ENCODE results near the gene ISYNA1. TPM values are rescaled to one million over a fixed set of nuclear protein-coding genes. Genes with fewer than 3 reads are reported as not detected.

Gene ISYNA1
- total and polyA plus RNA-seq, 2 of the 13 experiments (the other 11 are each of a cell fraction or from before 2014, with no cell fraction given): 29.6 to 48.5 TPM

DNA sequence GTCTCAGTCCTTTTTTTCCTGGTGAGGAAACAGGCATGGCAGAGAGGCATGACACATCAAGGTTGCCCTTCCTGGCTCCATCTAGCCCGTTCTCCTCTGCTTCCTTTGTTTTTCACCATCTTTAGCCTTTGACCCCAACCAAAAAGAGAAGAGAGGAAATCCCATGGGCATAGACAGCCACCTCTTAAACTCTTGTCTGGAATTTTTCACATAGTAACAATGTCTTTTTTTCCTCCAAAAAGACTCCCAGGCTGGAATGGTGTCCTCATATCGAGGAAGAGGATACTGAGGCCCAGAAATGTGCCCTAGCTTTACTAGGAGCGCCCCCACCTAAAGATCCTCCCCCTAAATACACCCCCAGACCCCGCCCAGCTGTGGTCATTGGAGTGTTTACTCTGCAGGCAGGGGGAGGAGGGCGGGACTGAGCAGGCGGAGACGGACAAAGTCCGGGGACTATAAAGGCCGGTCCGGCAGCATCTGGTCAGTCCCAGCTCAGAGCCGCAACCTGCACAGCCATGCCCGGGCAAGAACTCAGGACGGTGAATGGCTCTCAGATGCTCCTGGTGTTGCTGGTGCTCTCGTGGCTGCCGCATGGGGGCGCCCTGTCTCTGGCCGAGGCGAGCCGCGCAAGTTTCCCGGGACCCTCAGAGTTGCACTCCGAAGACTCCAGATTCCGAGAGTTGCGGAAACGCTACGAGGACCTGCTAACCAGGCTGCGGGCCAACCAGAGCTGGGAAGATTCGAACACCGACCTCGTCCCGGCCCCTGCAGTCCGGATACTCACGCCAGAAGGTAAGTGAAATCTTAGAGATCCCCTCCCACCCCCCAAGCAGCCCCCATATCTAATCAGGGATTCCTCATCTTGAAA is 52.0 kb downstream of the ISYNA1 start, which contains the start of gene GDF15 (continued):
- TF ChIP-seq SAFB2 (CRISPR knock-in tag; IDR thresholded peaks at IDR 0.05; ENCODE audit: borderline replicate concordance, low read depth): no peak; the same call in 1 of the 2 replicates
- peak; percentile 41 for TF ChIP-seq SNAPC2 (CRISPR knock-in tag; IDR thresholded peaks at IDR 0.05)
- 0 out of 2 replicates have a peak, but pooled peaks have one; percentile 36 for TF ChIP-seq ZFP1 (CRISPR knock-in tag; IDR thresholded peaks at IDR 0.05)
- TF ChIP-seq, protein P1, sequence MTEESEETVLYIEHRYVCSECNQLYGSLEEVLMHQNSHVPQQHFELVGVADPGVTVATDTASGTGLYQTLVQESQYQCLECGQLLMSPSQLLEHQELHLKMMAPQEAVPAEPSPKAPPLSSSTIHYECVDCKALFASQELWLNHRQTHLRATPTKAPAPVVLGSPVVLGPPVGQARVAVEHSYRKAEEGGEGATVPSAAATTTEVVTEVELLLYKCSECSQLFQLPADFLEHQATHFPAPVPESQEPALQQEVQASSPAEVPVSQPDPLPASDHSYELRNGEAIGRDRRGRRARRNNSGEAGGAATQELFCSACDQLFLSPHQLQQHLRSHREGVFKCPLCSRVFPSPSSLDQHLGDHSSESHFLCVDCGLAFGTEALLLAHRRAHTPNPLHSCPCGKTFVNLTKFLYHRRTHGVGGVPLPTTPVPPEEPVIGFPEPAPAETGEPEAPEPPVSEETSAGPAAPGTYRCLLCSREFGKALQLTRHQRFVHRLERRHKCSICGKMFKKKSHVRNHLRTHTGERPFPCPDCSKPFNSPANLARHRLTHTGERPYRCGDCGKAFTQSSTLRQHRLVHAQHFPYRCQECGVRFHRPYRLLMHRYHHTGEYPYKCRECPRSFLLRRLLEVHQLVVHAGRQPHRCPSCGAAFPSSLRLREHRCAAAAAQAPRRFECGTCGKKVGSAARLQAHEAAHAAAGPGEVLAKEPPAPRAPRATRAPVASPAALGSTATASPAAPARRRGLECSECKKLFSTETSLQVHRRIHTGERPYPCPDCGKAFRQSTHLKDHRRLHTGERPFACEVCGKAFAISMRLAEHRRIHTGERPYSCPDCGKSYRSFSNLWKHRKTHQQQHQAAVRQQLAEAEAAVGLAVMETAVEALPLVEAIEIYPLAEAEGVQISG (CRISPR knock-in tag; IDR thresholded peaks at IDR 0.05): peak; percentile 89
- peak; percentile 93 for TF ChIP-seq NCOA5 (CRISPR knock-in tag; IDR thresholded peaks at IDR 0.05)
- TF ChIP-seq ZNF772 (CRISPR knock-in tag; IDR thresholded peaks at IDR 0.05): peak; percentile 87
- no peak for TF ChIP-seq ZNF17 (CRISPR knock-in tag; IDR thresholded peaks at IDR 0.05)
- TF ChIP-seq HNF4A (CRISPR knock-in tag; IDR thresholded peaks at IDR 0.05): peak; percentile 94
- TF ChIP-seq, protein P2, sequence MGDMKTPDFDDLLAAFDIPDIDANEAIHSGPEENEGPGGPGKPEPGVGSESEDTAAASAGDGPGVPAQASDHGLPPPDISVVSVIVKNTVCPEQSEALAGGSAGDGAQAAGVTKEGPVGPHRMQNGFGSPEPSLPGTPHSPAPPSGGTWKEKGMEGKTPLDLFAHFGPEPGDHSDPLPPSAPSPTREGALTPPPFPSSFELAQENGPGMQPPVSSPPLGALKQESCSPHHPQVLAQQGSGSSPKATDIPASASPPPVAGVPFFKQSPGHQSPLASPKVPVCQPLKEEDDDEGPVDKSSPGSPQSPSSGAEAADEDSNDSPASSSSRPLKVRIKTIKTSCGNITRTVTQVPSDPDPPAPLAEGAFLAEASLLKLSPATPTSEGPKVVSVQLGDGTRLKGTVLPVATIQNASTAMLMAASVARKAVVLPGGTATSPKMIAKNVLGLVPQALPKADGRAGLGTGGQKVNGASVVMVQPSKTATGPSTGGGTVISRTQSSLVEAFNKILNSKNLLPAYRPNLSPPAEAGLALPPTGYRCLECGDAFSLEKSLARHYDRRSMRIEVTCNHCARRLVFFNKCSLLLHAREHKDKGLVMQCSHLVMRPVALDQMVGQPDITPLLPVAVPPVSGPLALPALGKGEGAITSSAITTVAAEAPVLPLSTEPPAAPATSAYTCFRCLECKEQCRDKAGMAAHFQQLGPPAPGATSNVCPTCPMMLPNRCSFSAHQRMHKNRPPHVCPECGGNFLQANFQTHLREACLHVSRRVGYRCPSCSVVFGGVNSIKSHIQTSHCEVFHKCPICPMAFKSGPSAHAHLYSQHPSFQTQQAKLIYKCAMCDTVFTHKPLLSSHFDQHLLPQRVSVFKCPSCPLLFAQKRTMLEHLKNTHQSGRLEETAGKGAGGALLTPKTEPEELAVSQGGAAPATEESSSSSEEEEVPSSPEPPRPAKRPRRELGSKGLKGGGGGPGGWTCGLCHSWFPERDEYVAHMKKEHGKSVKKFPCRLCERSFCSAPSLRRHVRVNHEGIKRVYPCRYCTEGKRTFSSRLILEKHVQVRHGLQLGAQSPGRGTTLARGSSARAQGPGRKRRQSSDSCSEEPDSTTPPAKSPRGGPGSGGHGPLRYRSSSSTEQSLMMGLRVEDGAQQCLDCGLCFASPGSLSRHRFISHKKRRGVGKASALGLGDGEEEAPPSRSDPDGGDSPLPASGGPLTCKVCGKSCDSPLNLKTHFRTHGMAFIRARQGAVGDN (CRISPR knock-in tag; IDR thresholded peaks at IDR 0.05): peak; percentile 93
- peak; percentile 98 for TF ChIP-seq ZNF510 (CRISPR knock-in tag; IDR thresholded peaks at IDR 0.05; ENCODE audit: low read depth)
- TF ChIP-seq ZNF441 (CRISPR knock-in tag; IDR thresholded peaks at IDR 0.05; ENCODE audit: borderline replicate concordance): peak; percentile 88
- TF ChIP-seq POLR2AphosphoS2 (IDR thresholded peaks at IDR 0.05; ENCODE audit: low read depth, low read length): peak; percentile 94
- TF ChIP-seq ZNF878 (CRISPR knock-in tag; IDR thresholded peaks at IDR 0.05): peak; percentile 77
- 0 out of 2 replicates have a peak, but pooled peaks have one; percentile 52 for TF ChIP-seq RELA (CRISPR knock-in tag; IDR thresholded peaks at IDR 0.05)
- TF ChIP-seq ZNF841 (CRISPR knock-in tag; IDR thresholded peaks at IDR 0.05; ENCODE audit: borderline replicate concordance): 0 out of 2 replicates have a peak, but pooled peaks have one; percentile 16
- TF ChIP-seq HDAC1 (CRISPR knock-in tag; IDR thresholded peaks at IDR 0.05): peak; percentile 84
- TF ChIP-seq ZNF761 (CRISPR knock-in tag; conservative IDR thresholded peaks at IDR 0.05): peak; percentile 90
- no peak for TF ChIP-seq ZNF260 (CRISPR knock-in tag; IDR thresholded peaks at IDR 0.05; ENCODE audit: borderline replicate concordance, low read depth)
- TF ChIP-seq JUN (CRISPR knock-in tag; IDR thresholded peaks at IDR 0.05): peak; percentile 66
- TF ChIP-seq AGO1 (IDR thresholded peaks at IDR 0.05; ENCODE audit: low read depth, low read length, poor library complexity, severe bottlenecking): peak; percentile 89
- TF ChIP-seq SYNCRIP (IDR thresholded peaks at IDR 0.05; ENCODE audit: insufficient read depth, low read depth, low read length): no peak
- TF ChIP-seq, protein P3, sequence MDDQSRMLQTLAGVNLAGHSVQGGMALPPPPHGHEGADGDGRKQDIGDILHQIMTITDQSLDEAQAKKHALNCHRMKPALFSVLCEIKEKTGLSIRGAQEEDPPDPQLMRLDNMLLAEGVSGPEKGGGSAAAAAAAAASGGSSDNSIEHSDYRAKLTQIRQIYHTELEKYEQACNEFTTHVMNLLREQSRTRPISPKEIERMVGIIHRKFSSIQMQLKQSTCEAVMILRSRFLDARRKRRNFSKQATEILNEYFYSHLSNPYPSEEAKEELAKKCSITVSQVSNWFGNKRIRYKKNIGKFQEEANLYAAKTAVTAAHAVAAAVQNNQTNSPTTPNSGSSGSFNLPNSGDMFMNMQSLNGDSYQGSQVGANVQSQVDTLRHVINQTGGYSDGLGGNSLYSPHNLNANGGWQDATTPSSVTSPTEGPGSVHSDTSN (CRISPR knock-in tag; IDR thresholded peaks at IDR 0.05; ENCODE audit: borderline replicate concordance): peak; percentile 86; the same call in 1 of the 2 replicates
